SH-SY5Y (cell line): ENCODE measurements around the gene MSANTD1.

Experiments used
- GATA2 ChIP-seq: IDR thresholded peaks from 2 replicates; pipeline ENCODE4 v1.6.1; 2011; ENCODE audit warnings: mild to moderate bottlenecking, low read depth, low read length
- GATA3 ChIP-seq: IDR thresholded peaks from 2 replicates; pipeline ENCODE4 v1.6.1; 2011; ENCODE audit warnings: low read depth, mild to moderate bottlenecking, low read length, moderate library complexity

DNA sequence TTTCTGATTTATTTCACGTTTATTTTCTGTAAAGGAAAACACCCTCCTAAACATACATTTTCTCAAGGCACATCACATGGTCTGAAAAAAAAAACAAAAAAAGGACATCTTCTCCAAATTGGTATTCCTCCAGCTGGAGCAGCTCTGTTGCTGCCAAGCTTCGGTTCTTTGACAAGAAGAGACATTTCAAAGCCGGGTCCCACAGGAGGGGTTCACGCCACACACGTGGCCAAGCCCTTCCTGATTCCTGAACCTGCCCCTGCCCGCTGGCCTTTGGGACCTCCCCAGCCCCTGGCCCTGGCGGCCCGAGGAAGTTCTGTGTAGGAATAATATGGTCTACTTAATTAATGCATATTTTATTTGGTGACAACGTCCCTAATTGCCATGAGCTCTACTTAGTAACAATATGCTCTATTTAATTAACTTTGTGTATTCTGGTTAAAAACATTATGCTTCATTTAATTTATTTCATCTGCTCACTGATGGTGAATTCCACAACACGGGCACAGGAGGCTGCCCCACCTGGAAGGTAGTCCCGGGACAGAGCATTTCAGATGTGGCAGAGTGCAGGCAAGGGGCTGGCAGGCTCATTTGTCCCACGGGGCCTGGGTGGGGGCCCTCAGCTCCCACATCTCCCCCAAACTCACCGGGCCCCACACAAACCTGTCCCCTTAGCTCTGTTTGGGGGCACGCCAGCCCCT lies 38.5 kb downstream of the MSANTD1 start:
- TF ChIP-seq GATA3 (no peak), GATA2 (no peak)
